BE2C (cell line): ENCODE measurements around the gene GRIA1.

ENCODE experiments used
- DNase-seq: peaks from one replicate; pipeline ENCODE4 v3.0.0-alpha.2; 2020
- H3K27me3 ChIP-seq: fragments of 250-450 bp; sonication (Bioruptor Pico); 2 replicates; pipeline ENCODE4 v1.5.1; 2020; ENCODE audit warnings: mild to moderate bottlenecking
- H3K36me3 ChIP-seq: fragments of 250-450 bp; sonication (Bioruptor Pico); 2 replicates; pipeline ENCODE4 v1.5.1; 2020; ENCODE audit warnings: mild to moderate bottlenecking
- H3K4me1 ChIP-seq: fragments of 250-450 bp; sonication (Bioruptor Pico); 2 replicates; pipeline ENCODE4 v1.5.1; 2020
- H3K4me3 ChIP-seq: 2 replicates; pipeline ENCODE4 v1.5.1; 2011; ENCODE audit warnings: low read depth, low read length
- H3K9me3 ChIP-seq: fragments of 250-450 bp; sonication (Bioruptor Pico); 2 replicates; pipeline ENCODE4 v1.5.1; 2020
- CTCF ChIP-seq: IDR thresholded peaks from 2 replicates; pipeline ENCODE4 v1.5.1; 2012; ENCODE audit warnings: mild to moderate bottlenecking, low read depth, low read length

Gene GRIA1

GRCh38 chr5:153489611-153490010, 859 bp upstream of the GRIA1 start:
- DNase-seq: no peak
- Histone ChIP-seq H3K36me3 (no peaks in the 10 kb centered on the region), H3K4me3 (no peak overlapping the region), H3K27me3 (peaks cover 7% of the 10 kb centered on the region; the same call in 1 of the 2 replicates), H3K4me1 (no peaks in the 10 kb centered on the region), H3K9me3 (no peaks in the 10 kb centered on the region)
- TF ChIP-seq CTCF: no peak

DNA sequence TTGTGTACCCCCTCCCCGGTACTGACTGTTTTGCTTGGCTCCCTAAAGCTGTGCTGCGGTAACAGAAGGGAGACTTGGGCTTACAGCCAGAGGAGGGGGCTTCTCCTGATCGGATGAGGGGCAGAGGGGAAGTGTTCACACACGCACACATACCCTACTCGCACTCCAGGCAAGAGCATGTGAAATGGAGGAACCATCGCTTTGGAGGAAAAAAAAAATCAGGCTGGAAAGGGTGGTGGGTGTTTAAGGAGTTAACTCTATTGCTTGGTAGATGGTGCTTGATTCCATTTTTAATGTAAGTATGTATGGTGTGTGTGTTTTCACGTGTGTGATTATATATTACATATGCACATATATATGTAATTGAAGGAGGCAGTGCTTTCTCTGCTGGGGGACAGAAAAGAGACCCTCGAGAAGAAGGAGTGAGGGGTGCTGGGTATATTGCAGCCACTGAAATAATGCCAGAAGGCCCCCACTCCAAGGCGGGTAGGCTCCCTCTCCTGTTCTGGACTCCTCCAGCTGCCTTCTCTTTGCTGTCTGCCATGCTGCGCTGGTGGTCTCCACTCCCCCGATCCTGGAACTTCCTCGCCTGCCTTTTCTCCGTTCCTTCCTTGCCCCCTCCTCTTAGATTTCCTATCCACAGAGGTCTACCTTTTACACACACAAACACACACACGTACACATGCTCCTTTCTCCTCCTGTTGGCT, 721 bp downstream of the GRIA1 start:
- no peak for TF ChIP-seq CTCF
- H3K4me1 ChIP-seq: no peaks in the 10 kb centered on the region
- H3K36me3 ChIP-seq: no peaks in the 10 kb centered on the region
- peak overlapping the region; percentile 15; the same call in 1 of the 2 replicates for H3K4me3 ChIP-seq
- no peak for DNase-seq
- H3K27me3 ChIP-seq: peaks cover 7% of the 10 kb centered on the region; the same call in 1 of the 2 replicates
- no peaks in the 10 kb centered on the region for H3K9me3 ChIP-seq

DNA sequence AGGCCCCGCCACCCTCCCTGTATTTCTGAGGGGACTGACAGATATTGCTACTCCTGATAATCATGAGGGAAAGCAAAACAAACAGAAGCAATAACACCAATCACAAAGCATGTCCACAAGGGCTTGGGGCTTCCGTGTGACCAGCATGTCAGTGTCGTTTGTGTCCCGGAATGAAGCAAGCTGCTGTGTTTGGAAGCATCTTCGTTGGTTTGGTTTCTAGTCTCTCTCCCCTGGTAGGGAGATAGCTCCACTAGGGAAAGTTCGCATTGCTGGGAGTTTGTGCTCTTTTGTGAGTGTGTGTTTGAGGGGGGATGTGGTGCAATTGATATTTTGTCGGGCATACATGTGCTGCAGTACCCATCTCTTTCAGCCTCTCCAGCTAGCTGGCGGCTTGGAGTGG, 1.4 kb downstream of the GRIA1 start:
- no peak for DNase-seq
- TF ChIP-seq CTCF: no peak
- Histone ChIP-seq H3K9me3 (no peaks in the 10 kb centered on the region), H3K4me3 (no peak overlapping the region), H3K4me1 (no peaks in the 10 kb centered on the region), H3K36me3 (no peaks in the 10 kb centered on the region), H3K27me3 (peaks cover 7% of the 10 kb centered on the region; the same call in 1 of the 2 replicates)

DNA sequence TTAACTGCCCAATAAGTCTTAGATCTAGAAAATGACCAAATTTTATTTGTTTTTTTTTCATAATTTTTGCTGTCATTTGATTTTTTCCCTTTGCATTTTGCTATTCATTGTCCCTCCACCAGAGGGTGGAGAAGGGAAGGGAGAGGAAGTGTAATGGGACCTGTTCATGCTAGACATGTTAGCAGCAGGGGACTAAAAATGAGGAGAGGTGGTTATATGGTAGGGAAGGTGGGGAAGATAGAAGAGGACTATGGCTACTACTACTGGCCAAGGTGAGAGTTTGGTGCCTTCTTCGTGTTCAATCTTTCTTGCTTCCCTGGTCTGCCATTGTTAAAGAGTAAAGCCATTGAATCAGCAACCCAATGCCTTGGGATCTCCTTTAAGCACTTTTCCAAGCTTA, 6.4 kb downstream of the GRIA1 start:
- no peaks in the 10 kb centered on the region for H3K9me3 ChIP-seq
- no peaks in the 10 kb centered on the region for H3K27me3 ChIP-seq
- H3K36me3 ChIP-seq: no peaks in the 10 kb centered on the region
- H3K4me1 ChIP-seq: no peaks in the 10 kb centered on the region
- no peak overlapping the region for H3K4me3 ChIP-seq
- peak; percentile 58 for TF ChIP-seq CTCF
- DNase-seq: no peak

- H3K36me3 ChIP-seq: no peaks in the 10 kb centered on the region
- no peak for DNase-seq
- H3K4me3 ChIP-seq: no peak overlapping the region
- H3K4me1 ChIP-seq: no peaks in the 10 kb centered on the region
- no peaks in the 10 kb centered on the region for H3K27me3 ChIP-seq
- no peak for TF ChIP-seq CTCF
- no peaks in the 10 kb centered on the region for H3K9me3 ChIP-seq
Measured at GRCh38 chr5:153498516-153498915, 8.0 kb downstream of the GRIA1 start.

DNA sequence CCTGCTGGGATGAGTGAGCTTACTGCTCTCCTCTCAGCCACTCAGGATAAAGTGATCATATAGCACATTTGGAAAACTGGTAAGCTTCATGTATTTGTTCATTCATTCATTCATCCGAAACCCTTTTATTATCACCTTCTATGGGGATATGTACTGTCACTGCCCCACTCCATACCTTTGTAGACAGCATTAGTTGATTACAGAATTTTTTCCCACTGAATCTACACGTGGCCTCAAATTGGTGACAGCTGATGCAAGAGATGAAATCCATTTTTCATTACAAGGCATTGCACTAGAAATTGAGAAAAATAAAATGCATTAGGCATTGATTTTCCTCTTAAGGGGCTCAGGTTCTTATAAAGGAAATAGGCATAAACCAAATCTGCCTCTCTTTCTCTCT, 9.7 kb downstream of the GRIA1 start:
- no peak for TF ChIP-seq CTCF

More for the DNA sequence above, 9.7 kb downstream of the GRIA1 start:
- Histone ChIP-seq H3K4me3 (no peak overlapping the region), H3K36me3 (no peaks in the 10 kb centered on the region), H3K9me3 (no peaks in the 10 kb centered on the region), H3K27me3 (no peaks in the 10 kb centered on the region), H3K4me1 (no peaks in the 10 kb centered on the region)
- DNase-seq: no peak
